Activated CD8-positive, alpha-beta T cell treated with anti-CD3 and anti-CD28 coated beads for 36 hours (primary cell): ENCODE measurements around the gene TDRKH. TPM values are rescaled to one million over a fixed set of nuclear protein-coding genes. Genes with fewer than 3 reads are reported as not detected.

Experiments used
- ATAC-seq: fragments of 200-7000 bp; cut with Tn5 transposase; one replicate; pipeline ENCODE4 v1.10.0; 2021; ENCODE audit warnings: mild to moderate bottlenecking, moderate library complexity
- CTCF ChIA-PET: fragments of 350-600 bp; sonication (Branson Sonifier 250); formaldehyde crosslinking; loops from one replicate; lab custom pipeline; 2021; ENCODE audit warnings: antibody characterized with exemption; lab: Charles Lee
- POLR2A ChIA-PET: fragments of 350-600 bp; sonication (Branson Sonifier 250); formaldehyde crosslinking; loops from one replicate; lab custom pipeline; 2021; ENCODE audit warnings: antibody characterized with exemption; lab: Charles Lee
- DNase-seq: peaks from one replicate; pipeline ENCODE4 v3.0.0-alpha.2; 2020
- H3K27ac Mint-ChIP-seq: one replicate; pipeline ENCODE4 v1.8.0; 2021; ENCODE audit warnings: mild to moderate bottlenecking, mixed read lengths
- H3K27me3 Mint-ChIP-seq: one replicate; pipeline ENCODE4 v1.8.0; 2021; ENCODE audit warnings: mixed read lengths
- H3K36me3 Mint-ChIP-seq: one replicate; pipeline ENCODE4 v1.8.0; 2021; ENCODE audit warnings: low read depth, mixed read lengths
- H3K4me1 Mint-ChIP-seq: one replicate; pipeline ENCODE4 v1.8.0; 2021; ENCODE audit warnings: low read depth, mixed read lengths
- H3K4me3 Mint-ChIP-seq: one replicate; pipeline ENCODE4 v1.8.0; 2021; ENCODE audit warnings: mild to moderate bottlenecking, moderate library complexity, mixed read lengths
- H3K9me3 Mint-ChIP-seq: one replicate; pipeline ENCODE4 v1.8.0; 2021; ENCODE audit warnings: mixed read lengths
- intact Hi-C: fragments of 100-400 bp; cut with micrococcal nuclease; formaldehyde crosslinking; loops from one replicate; pipeline ENCODE4 v1.10.0; 2022
- total RNA-seq, 2 experiments: library from RNA; stranded (reverse); gene quantifications; one replicate each; pipeline ENCODE4 v1.2.3, GENCODE V29; 2021
- TF ChIP-seq, protein P1 (sequence below): fragments of 200-600 bp; IDR thresholded peaks from one replicate; pipeline ENCODE4 v1.8.0; 2022; ENCODE audit warnings: antibody characterized with exemption, mild to moderate bottlenecking

TDRKH gene
- total RNA-seq, 2 experiments from 2014 or later: 9.7 to 10.5 TPM

DNA sequence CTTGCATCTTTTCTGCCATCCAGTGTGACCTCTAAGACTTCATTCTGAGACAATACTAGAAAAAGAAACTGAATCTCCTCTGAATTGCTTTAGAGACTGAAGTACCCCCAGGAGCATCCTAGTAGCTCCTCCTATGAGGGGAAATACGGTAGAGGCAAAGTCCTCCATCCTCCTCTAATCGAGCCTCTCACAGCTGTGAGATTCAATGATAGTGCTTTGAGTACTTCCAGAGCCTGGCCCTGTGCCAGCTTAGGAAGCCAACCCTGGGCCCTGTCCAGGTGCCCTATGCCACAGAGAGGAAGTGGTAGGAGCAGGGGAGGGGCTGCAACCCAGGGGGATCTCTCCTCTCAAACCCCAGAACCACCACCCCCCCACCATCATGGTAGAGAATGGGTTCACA lies 30.6 kb upstream of the TDRKH start:
- ChIA-PET POLR2A (interaction anchor here (1.1 to 1.3 kb wide), 2 partner anchors 16 to 18 kb away, joined by 4 to 5 read pairs; no protein-coding TSS in a partner anchor), CTCF (interaction anchor here (1.3 to 4.5 kb wide), 4 partner anchors 10 to 227 kb away, joined by 4 to 29 read pairs (median 5); no protein-coding TSS in a partner anchor)
- DNase-seq: no peak
- Mint-ChIP-seq H3K4me3 (no peak overlapping the region), H3K27me3 (no peaks in the 10 kb centered on the region), H3K4me1 (peaks cover 51% of the 10 kb centered on the region), H3K27ac (peak overlapping the region; percentile 26), H3K9me3 (no peaks in the 10 kb centered on the region), H3K36me3 (no peaks in the 10 kb centered on the region)
- intact Hi-C loops: no loop called here
- peak; percentile 25 for ATAC-seq
- TF ChIP-seq, protein P1, sequence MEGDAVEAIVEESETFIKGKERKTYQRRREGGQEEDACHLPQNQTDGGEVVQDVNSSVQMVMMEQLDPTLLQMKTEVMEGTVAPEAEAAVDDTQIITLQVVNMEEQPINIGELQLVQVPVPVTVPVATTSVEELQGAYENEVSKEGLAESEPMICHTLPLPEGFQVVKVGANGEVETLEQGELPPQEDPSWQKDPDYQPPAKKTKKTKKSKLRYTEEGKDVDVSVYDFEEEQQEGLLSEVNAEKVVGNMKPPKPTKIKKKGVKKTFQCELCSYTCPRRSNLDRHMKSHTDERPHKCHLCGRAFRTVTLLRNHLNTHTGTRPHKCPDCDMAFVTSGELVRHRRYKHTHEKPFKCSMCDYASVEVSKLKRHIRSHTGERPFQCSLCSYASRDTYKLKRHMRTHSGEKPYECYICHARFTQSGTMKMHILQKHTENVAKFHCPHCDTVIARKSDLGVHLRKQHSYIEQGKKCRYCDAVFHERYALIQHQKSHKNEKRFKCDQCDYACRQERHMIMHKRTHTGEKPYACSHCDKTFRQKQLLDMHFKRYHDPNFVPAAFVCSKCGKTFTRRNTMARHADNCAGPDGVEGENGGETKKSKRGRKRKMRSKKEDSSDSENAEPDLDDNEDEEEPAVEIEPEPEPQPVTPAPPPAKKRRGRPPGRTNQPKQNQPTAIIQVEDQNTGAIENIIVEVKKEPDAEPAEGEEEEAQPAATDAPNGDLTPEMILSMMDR: no peak

DNA sequence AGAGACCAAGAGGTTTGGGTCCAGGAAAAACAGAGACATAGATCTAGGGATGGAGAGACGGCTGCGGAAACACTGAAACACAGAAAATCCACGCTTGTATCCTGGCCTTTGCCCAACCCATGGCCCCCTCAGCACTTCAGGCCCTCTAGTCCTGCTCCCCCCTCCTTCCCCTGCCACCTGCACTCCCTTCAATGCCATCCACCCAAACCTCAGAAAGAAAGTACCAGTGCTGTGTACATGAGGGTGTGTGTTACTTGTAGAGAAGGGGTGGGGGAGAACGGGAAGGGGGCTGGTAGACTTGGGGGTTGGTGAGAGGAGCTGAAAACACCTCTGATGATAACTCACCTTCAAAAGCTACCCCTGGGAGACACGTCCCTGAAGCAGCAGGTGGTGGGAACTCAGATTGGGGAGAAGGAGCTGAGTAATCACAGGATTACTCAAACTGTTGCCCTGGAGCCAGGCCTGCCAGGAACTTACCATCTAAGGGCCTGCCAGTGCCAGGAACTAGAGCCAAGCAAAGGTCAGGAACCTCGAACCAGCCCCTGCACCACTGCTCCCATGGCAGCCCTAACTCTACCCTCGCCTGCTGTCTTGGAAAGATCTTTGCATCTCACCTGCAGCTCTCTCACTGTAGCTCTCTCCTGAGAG lies 29.8 kb upstream of the TDRKH start:
- no peaks in the 10 kb centered on the region for H3K36me3 Mint-ChIP-seq
- TF ChIP-seq, protein P1: no peak
- H3K9me3 Mint-ChIP-seq: no peaks in the 10 kb centered on the region
- intact Hi-C loops: no loop called here
- POLR2A ChIA-PET: interaction anchor here (0.6 to 1.3 kb wide), 3 partner anchors 17 to 57 kb away, joined by 3 to 5 read pairs (median 4); no protein-coding TSS in a partner anchor
- CTCF ChIA-PET: interaction anchor here (0.6 to 1.7 kb wide), 5 partner anchors 9 to 226 kb away, joined by 3 to 6 read pairs (median 4); no protein-coding TSS in a partner anchor
- H3K27ac Mint-ChIP-seq: peak overlapping the region; percentile 26
- no peak overlapping the region for H3K4me3 Mint-ChIP-seq
- peak; percentile 34 for DNase-seq
- peak; percentile 19 for ATAC-seq
- peaks cover 54% of the 10 kb centered on the region for H3K4me1 Mint-ChIP-seq
- H3K27me3 Mint-ChIP-seq: no peaks in the 10 kb centered on the region

DNA sequence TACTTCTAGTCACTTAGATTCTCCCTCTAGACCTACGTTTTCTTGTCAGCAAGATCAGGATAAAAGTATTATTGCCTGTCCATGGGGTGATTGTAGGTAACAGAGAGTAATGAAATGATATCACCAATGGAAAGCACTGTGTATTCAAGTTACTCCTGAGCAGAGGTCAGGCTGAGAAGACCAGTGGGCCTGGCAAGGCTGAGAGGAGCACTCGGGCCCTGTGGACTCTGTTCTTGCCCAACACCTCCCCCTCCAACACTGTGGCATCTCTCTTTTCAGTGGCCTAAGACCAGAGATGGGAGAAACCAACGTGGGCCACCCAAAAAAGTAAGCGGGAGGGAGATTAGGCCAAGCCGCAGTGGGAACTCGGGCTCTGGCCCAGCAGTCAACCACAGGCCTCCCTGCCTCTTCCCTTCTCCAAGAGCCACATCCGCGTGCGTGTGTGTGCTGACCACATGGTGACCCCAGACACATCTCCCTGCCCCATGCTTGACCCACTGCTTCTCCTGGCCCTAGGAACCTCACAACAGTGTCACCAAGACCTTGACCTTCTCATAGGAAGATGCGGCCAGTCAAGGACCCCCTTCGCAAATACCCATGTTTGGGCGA lies 29.0 kb upstream of the TDRKH start:
- H3K9me3 Mint-ChIP-seq: no peaks in the 10 kb centered on the region
- no peaks in the 10 kb centered on the region for H3K27me3 Mint-ChIP-seq
- POLR2A ChIA-PET: no interaction called here
- TF ChIP-seq, protein P1: no peak
- peaks cover 55% of the 10 kb centered on the region for H3K4me1 Mint-ChIP-seq
- H3K4me3 Mint-ChIP-seq: no peak overlapping the region
- H3K36me3 Mint-ChIP-seq: no peaks in the 10 kb centered on the region
- DNase-seq (no peak), ATAC-seq (no peak)
- CTCF ChIA-PET: no interaction called here
- H3K27ac Mint-ChIP-seq: peak overlapping the region; percentile 21
- intact Hi-C loops: no loop called here

DNA sequence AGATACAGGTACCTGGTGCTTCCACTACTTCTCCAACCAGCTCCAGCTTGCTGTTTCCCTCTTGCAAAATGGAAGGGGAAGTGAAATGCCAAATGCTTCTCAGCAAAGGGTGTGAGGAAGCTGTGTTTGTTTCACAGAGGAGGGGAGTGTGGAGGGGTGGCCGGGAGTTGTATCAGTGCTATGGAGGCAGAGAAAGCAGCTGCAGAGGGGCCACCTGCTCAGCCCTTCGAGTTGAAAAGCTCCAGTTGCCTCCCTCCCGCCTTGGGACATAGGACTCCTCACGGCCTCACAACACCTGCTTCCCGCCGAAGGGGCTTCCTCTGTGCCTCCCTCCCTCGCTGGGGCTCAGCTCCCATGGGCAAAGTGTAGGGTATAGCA lies 27.0 kb upstream of the TDRKH start:
- no peaks in the 10 kb centered on the region for H3K27me3 Mint-ChIP-seq
- TF ChIP-seq, protein P1: no peak
- peaks cover 49% of the 10 kb centered on the region for H3K4me1 Mint-ChIP-seq
- no peak for ATAC-seq
- H3K4me3 Mint-ChIP-seq: no peak overlapping the region
- no peak for DNase-seq
- H3K36me3 Mint-ChIP-seq: no peaks in the 10 kb centered on the region
- H3K27ac Mint-ChIP-seq: no peak overlapping the region
- no peaks in the 10 kb centered on the region for H3K9me3 Mint-ChIP-seq
- ChIA-PET CTCF (interaction anchor here (1.0 to 1.5 kb wide), 4 partner anchors 10 to 223 kb away, joined by 3 to 6 read pairs (median 3); no protein-coding TSS in a partner anchor), POLR2A (interaction anchor here (1.3 to 1.5 kb wide), 2 partner anchors 9 to 54 kb away, joined by 3 to 5 read pairs; partner anchors contain the start of gene MRPL9)
- intact Hi-C loops: no loop called here
